ENCODE data around the gene PHLDB2. TPM values are rescaled to one million over a fixed set of nuclear protein-coding genes. Genes with fewer than 3 reads are reported as not detected.

PHLDB2 gene
- polyA plus RNA-seq, 1 experiment, result 15.9 TPM

DNA sequence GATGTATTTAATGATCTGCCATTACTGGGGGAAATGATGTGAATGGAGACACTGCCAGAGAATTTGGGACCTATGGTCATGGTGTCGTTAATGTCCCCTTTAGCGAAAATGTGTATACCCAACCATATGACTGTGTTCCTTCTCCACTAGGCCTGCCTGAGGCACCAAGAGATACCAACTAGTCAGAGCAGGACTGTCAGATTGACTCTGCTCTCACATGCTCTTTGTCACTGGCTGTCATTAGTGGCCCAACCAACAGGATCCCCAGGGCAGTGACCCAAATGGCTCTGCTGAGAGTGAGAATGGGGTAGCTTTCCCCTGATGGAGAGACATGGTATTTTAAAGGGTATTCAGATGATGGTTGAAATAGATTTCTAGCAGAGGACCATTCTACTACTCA lies 142.5 kb downstream of the PHLDB2 start:
- Histone ChIP-seq H3K9me3 (ENCODE audit: control insufficient read depth, insufficient read depth, low read length) (no peaks in the 10 kb centered on the region), H3K27ac (ENCODE audit: low read depth, low read length) (no peak overlapping the region), H3K27me3 (ENCODE audit: control insufficient read depth, insufficient read depth, low read length) (no peaks in the 10 kb centered on the region), H3K4me3 (ENCODE audit: low read depth, low read length) (no peak overlapping the region)
- POLR2A ChIA-PET, result no interaction called here
- TF ChIP-seq, protein P1, sequence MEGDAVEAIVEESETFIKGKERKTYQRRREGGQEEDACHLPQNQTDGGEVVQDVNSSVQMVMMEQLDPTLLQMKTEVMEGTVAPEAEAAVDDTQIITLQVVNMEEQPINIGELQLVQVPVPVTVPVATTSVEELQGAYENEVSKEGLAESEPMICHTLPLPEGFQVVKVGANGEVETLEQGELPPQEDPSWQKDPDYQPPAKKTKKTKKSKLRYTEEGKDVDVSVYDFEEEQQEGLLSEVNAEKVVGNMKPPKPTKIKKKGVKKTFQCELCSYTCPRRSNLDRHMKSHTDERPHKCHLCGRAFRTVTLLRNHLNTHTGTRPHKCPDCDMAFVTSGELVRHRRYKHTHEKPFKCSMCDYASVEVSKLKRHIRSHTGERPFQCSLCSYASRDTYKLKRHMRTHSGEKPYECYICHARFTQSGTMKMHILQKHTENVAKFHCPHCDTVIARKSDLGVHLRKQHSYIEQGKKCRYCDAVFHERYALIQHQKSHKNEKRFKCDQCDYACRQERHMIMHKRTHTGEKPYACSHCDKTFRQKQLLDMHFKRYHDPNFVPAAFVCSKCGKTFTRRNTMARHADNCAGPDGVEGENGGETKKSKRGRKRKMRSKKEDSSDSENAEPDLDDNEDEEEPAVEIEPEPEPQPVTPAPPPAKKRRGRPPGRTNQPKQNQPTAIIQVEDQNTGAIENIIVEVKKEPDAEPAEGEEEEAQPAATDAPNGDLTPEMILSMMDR (IDR thresholded peaks at IDR 0.05; ENCODE audit: low read depth, low read length), result no peak
- CTCF ChIA-PET, result interaction anchor here (1.2 to 11.9 kb wide), 4 partner anchors 11 to 332 kb away, joined by 3 to 118 read pairs (median 20); no protein-coding TSS in a partner anchor
- DNase-seq (ENCODE audit: low read depth, low spot score), result no peak

DNA sequence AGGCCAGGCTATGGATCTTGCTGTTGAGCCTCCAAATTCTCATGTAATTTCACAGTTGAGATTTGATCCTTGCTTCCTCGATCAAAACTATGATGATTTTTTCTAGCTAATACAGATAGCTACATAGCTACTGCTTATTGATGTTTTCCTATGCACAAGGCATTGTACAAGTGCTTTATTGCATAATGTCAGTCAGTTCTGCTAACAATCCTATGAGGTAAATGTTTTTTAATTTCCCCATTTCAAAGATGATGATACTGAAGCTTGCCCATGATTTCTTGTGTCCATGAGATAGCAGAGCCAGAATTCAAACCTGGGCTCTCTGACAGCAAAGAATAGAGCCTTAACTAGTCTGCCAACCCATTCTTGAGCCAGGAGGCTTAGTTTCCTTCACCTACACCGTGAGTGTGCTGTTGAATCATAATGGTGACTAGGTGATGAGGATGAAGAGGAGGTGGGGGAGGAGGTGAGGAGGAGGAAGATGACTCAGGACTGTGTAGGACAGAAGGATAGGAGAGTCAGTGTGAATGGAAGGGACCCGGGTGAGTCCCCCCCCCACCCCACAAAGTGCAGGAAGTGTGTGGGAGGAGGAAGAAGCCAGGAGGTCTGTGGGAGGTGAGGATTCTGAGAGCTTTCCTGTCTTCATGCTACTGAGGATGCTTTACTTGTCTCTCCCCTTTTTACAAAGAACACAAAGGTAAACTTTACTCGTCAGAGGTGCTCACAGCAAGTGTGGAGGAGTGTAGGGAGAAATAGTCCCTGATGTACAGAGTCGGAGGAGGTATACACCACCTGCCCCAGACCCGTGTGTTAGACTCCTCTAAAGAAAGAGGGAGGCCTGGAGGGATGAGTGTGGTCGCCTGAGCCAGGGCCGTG lies 143.3 kb downstream of the PHLDB2 start:
- TF ChIP-seq, protein P1 (IDR thresholded peaks at IDR 0.05; ENCODE audit: low read depth, low read length), result no peak
- Histone ChIP-seq H3K27me3 (ENCODE audit: control insufficient read depth, insufficient read depth, low read length) (no peaks in the 10 kb centered on the region), H3K4me3 (ENCODE audit: low read depth, low read length) (no peak overlapping the region), H3K27ac (ENCODE audit: low read depth, low read length) (peak overlapping the region; percentile 25), H3K9me3 (ENCODE audit: control insufficient read depth, insufficient read depth, low read length) (no peaks in the 10 kb centered on the region)
- ChIA-PET POLR2A (interaction anchor here (0.5 kb wide), 1 partner anchor 10 kb away, joined by 3 read pairs; no protein-coding TSS in a partner anchor), CTCF (interaction anchor here (0.7 to 11.9 kb wide), 6 partner anchors 10 to 333 kb away, joined by 3 to 118 read pairs (median 6); no protein-coding TSS in a partner anchor)
- no peak for DNase-seq (ENCODE audit: low read depth, low spot score)

GRCh38 chr3:112003321-112004080 lies 144.4 kb downstream of the PHLDB2 start:
- TF ChIP-seq, protein P1 (IDR thresholded peaks at IDR 0.05; ENCODE audit: low read depth, low read length), result no peak
- no peaks in the 10 kb centered on the region for H3K27me3 ChIP-seq (ENCODE audit: control insufficient read depth, insufficient read depth, low read length)
- H3K4me3 ChIP-seq (ENCODE audit: low read depth, low read length), result no peak overlapping the region
- H3K27ac ChIP-seq (ENCODE audit: low read depth, low read length), result no peak overlapping the region
- ChIA-PET CTCF (interaction anchor here (0.7 to 11.9 kb wide), 5 partner anchors 9 to 288 kb away, joined by 3 to 118 read pairs (median 4); no protein-coding TSS in a partner anchor), POLR2A (interaction anchor here (0.5 to 0.6 kb wide), 2 partner anchors 9 to 10 kb away, joined by 3 read pairs; no protein-coding TSS in a partner anchor)
- DNase-seq (ENCODE audit: low read depth, low spot score), result no peak
- H3K9me3 ChIP-seq (ENCODE audit: control insufficient read depth, insufficient read depth, low read length), result no peaks in the 10 kb centered on the region

- CTCF ChIA-PET, result interaction anchor here (0.8 to 11.9 kb wide), 3 partner anchors 8 to 144 kb away, joined by 3 to 118 read pairs (median 31); no protein-coding TSS in a partner anchor
- DNase-seq (ENCODE audit: low read depth, low spot score), result no peak
- POLR2A ChIA-PET, result no interaction called here
Measured at GRCh38 chr3:112004187-112004586, 145.1 kb downstream of the PHLDB2 start.

More at GRCh38 chr3:112004187-112004586, 145.1 kb downstream of the PHLDB2 start:
- H3K9me3 ChIP-seq (ENCODE audit: control insufficient read depth, insufficient read depth, low read length), result no peaks in the 10 kb centered on the region
- H3K27ac ChIP-seq (ENCODE audit: low read depth, low read length), result no peak overlapping the region
- TF ChIP-seq, protein P1 (IDR thresholded peaks at IDR 0.05; ENCODE audit: low read depth, low read length), result no peak
- no peaks in the 10 kb centered on the region for H3K27me3 ChIP-seq (ENCODE audit: control insufficient read depth, insufficient read depth, low read length)
- no peak overlapping the region for H3K4me3 ChIP-seq (ENCODE audit: low read depth, low read length)
